HepG2 (cell line): Measurements from ENCODE around the gene CCT3. TPM values are rescaled to one million over a fixed set of nuclear protein-coding genes. Genes with fewer than 3 reads are reported as not detected.

Experiments
- BORCS8-MEF2B ChIP-seq: sonication (generic); formaldehyde crosslinking; IDR thresholded peaks from 2 replicates; pipeline ENCODE4 v1.8.0; 2022; ENCODE audit warnings: mild to moderate bottlenecking, missing genetic modification reagents
- CC2D1A ChIP-seq: sonication (generic); formaldehyde crosslinking; IDR thresholded peaks from 2 replicates; pipeline ENCODE4 v1.8.1; 2023; ENCODE audit warnings: mild to moderate bottlenecking, missing genetic modification reagents
- CENPX ChIP-seq: sonication (generic); formaldehyde crosslinking; IDR thresholded peaks from 2 replicates; pipeline ENCODE4 v1.9.0; 2021; ENCODE audit warnings: mild to moderate bottlenecking, missing genetic modification reagents, moderate library complexity
- HNRNPK ChIP-seq: fragments of 200-400 bp; formaldehyde crosslinking; IDR thresholded peaks from 2 replicates; pipeline ENCODE4 v1.6.1; 2018; ENCODE audit warnings: low read length, low read depth, moderate library complexity, mild to moderate bottlenecking; ENCODE audit not compliant: poor library complexity, severe bottlenecking
- MIXL1 ChIP-seq: IDR thresholded peaks from 2 replicates; pipeline ENCODE4 v1.6.1; 2016
- NFE2L2 ChIP-seq: fragments of 150-350 bp; IDR thresholded peaks from 2 replicates; pipeline ENCODE4 v1.6.1; 2014; ENCODE audit warnings: low read length
- PHF21A ChIP-seq: sonication (generic); formaldehyde crosslinking; IDR thresholded peaks from 2 replicates; pipeline ENCODE4 v1.5.0; 2020; ENCODE audit warnings: mild to moderate bottlenecking, missing genetic modification reagents
- RAD51 ChIP-seq: fragments of 450-650 bp; IDR thresholded peaks from 2 replicates; pipeline ENCODE4 v1.6.1; 2016; ENCODE audit warnings: borderline replicate concordance
- ZBTB7B ChIP-seq: sonication (generic); formaldehyde crosslinking; IDR thresholded peaks from 2 replicates; pipeline ENCODE4 v1.4.0; 2020; ENCODE audit warnings: missing genetic modification reagents
- ZNF264 ChIP-seq: sonication (generic); formaldehyde crosslinking; IDR thresholded peaks from 2 replicates; pipeline ENCODE4 v1.4.0; 2020; ENCODE audit warnings: missing genetic modification reagents
- ZNF432 ChIP-seq: sonication (generic); formaldehyde crosslinking; IDR thresholded peaks from 2 replicates; pipeline ENCODE4 v1.5.0; 2020; ENCODE audit warnings: missing genetic modification reagents, mild to moderate bottlenecking, borderline replicate concordance
- ZNF567 ChIP-seq: sonication (generic); formaldehyde crosslinking; IDR thresholded peaks from 2 replicates; pipeline ENCODE4 v1.8.1; 2023; ENCODE audit warnings: mild to moderate bottlenecking, missing genetic modification reagents, borderline replicate concordance
- ZNF572 ChIP-seq: sonication (generic); formaldehyde crosslinking; IDR thresholded peaks from 2 replicates; pipeline ENCODE4 v1.5.1; 2020; ENCODE audit warnings: mild to moderate bottlenecking, missing genetic modification reagents
- ZNF747 ChIP-seq: sonication (generic); formaldehyde crosslinking; IDR thresholded peaks from 2 replicates; pipeline ENCODE4 v1.8.1; 2023; ENCODE audit warnings: missing genetic modification reagents, mild to moderate bottlenecking, borderline replicate concordance
- ZZZ3 ChIP-seq: sonication (generic); formaldehyde crosslinking; IDR thresholded peaks from 2 replicates; pipeline ENCODE4 v1.4.0; 2020; ENCODE audit warnings: missing genetic modification reagents, mild to moderate bottlenecking, borderline replicate concordance
- polyA plus RNA-seq, 8 experiments: library from polyadenylated mRNA; depleted of rRNA in 3 of 8; stranded (reverse) in 7 of 8; unstranded in 1 of 8; fragments of >200 nt; fragmentation: Illumina TruSeq in 4 of 8; extraction: Trizol in 4 of 8; gene quantifications; 2 replicates each; pipeline versions ENCODE4 v1.2.1 to v1.2.3, GENCODE V29; 2011 to 2016; ENCODE audit warnings: low read depth in 4 of 8, missing spikeins in 1 of 8, mixed read lengths in 1 of 8; ENCODE audit not compliant: insufficient read depth in 1 of 8
- total RNA-seq, 5 experiments: library from RNA; depleted of rRNA; stranded (reverse); fragments of >200 nt; fragmentation: Illumina TruSeq; extraction: Trizol; gene quantifications; 2 replicates each; pipeline ENCODE4 v1.2.3, GENCODE V29; 2016; ENCODE audit warnings: low read depth in 1 of 5
- TF ChIP-seq, protein P1 (sequence below): sonication (generic); formaldehyde crosslinking; IDR thresholded peaks from 2 replicates; pipeline ENCODE4 v1.5.0; 2020; ENCODE audit warnings: mild to moderate bottlenecking, missing genetic modification reagents
- TF ChIP-seq, protein P2 (sequence below): sonication (generic); formaldehyde crosslinking; IDR thresholded peaks from 2 replicates; pipeline ENCODE4; 2020; ENCODE audit warnings: missing genetic modification reagents, mild to moderate bottlenecking, borderline replicate concordance
- TF ChIP-seq, protein P3 (sequence below): sonication (generic); formaldehyde crosslinking; IDR thresholded peaks from 2 replicates; pipeline ENCODE4 v1.4.0; 2020; ENCODE audit warnings: missing genetic modification reagents, borderline replicate concordance
- TF ChIP-seq, protein P4 (sequence below): sonication (generic); formaldehyde crosslinking; IDR thresholded peaks from 2 replicates; pipeline ENCODE4 v1.8.1; 2022; ENCODE audit warnings: mild to moderate bottlenecking, missing genetic modification reagents

The CCT3 gene
- total and polyA plus RNA-seq, 2 of the 13 experiments (the other 11 are each of a cell fraction or from before 2014, with no cell fraction given): 319 to 615 TPM

DNA sequence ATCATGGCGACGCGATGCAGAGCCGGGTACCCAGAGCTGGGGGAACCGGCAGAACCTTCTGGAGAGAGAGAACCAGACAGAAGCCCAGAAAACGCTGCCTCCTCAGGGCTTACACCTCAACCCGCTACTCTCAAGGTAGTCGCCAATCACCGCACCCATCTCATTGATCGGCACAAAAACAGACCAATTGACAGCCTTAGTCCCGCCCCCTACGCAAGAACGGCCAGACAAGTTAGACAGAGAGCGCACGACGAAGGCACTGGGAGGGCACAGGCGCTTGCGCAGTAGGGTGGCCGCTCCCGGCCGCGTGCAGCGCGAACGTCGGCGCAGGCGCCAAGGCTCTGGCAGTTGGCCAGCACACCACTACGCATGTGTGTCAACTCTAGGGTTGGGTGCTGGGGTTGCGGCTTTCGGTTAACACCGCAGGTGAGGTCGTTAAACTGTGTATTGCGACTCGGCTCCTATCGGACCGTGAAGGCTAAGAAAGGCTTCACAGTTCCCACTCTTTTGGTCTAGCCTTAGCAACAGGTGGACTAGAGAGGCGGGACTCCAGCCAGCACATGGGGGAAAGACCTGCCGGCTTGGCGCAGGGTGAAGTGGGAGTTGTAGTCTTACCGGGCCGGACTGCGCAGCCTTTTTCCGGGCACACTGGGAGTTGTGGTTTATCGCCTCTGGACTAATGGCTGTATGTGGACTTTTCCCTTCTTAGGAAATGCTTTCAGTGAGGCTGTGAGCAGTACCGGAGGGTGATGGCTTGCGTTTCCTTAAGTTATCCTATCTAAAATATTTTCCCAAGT lies at the start of gene CCT3, which contains the start of gene TSACC (continued):
- TF ChIP-seq, protein P1, sequence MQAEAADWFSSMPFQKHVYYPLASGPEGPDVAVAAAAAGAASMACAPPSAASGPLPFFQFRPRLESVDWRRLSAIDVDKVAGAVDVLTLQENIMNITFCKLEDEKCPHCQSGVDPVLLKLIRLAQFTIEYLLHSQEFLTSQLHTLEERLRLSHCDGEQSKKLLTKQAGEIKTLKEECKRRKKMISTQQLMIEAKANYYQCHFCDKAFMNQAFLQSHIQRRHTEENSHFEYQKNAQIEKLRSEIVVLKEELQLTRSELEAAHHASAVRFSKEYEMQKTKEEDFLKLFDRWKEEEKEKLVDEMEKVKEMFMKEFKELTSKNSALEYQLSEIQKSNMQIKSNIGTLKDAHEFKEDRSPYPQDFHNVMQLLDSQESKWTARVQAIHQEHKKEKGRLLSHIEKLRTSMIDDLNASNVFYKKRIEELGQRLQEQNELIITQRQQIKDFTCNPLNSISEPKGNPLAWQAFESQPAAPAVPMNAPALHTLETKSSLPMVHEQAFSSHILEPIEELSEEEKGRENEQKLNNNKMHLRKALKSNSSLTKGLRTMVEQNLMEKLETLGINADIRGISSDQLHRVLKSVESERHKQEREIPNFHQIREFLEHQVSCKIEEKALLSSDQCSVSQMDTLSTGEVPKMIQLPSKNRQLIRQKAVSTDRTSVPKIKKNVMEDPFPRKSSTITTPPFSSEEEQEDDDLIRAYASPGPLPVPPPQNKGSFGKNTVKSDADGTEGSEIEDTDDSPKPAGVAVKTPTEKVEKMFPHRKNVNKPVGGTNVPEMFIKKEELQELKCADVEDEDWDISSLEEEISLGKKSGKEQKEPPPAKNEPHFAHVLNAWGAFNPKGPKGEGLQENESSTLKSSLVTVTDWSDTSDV (CRISPR knock-in tag): no peak
- peak; percentile 79; the same call in 1 of the 2 replicates for TF ChIP-seq ZNF747 (CRISPR knock-in tag)
- TF ChIP-seq ZNF567 (CRISPR knock-in tag): no peak
- 0 out of 2 replicates have a peak, but pooled peaks have one; percentile 71 for TF ChIP-seq ZBTB7B (CRISPR knock-in tag)
- no peak for TF ChIP-seq CENPX (CRISPR knock-in tag)
- no peak for TF ChIP-seq CC2D1A (CRISPR knock-in tag)
- no peak for TF ChIP-seq NFE2L2
- TF ChIP-seq HNRNPK: no peak
- no peak for TF ChIP-seq MIXL1
- TF ChIP-seq ZNF572 (CRISPR knock-in tag): no peak
- TF ChIP-seq, protein P2, sequence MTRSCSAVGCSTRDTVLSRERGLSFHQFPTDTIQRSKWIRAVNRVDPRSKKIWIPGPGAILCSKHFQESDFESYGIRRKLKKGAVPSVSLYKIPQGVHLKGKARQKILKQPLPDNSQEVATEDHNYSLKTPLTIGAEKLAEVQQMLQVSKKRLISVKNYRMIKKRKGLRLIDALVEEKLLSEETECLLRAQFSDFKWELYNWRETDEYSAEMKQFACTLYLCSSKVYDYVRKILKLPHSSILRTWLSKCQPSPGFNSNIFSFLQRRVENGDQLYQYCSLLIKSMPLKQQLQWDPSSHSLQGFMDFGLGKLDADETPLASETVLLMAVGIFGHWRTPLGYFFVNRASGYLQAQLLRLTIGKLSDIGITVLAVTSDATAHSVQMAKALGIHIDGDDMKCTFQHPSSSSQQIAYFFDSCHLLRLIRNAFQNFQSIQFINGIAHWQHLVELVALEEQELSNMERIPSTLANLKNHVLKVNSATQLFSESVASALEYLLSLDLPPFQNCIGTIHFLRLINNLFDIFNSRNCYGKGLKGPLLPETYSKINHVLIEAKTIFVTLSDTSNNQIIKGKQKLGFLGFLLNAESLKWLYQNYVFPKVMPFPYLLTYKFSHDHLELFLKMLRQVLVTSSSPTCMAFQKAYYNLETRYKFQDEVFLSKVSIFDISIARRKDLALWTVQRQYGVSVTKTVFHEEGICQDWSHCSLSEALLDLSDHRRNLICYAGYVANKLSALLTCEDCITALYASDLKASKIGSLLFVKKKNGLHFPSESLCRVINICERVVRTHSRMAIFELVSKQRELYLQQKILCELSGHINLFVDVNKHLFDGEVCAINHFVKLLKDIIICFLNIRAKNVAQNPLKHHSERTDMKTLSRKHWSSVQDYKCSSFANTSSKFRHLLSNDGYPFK (CRISPR knock-in tag): peak; percentile 72
- TF ChIP-seq PHF21A (CRISPR knock-in tag): no peak; the same call in 1 of the 2 replicates
- TF ChIP-seq, protein P3, sequence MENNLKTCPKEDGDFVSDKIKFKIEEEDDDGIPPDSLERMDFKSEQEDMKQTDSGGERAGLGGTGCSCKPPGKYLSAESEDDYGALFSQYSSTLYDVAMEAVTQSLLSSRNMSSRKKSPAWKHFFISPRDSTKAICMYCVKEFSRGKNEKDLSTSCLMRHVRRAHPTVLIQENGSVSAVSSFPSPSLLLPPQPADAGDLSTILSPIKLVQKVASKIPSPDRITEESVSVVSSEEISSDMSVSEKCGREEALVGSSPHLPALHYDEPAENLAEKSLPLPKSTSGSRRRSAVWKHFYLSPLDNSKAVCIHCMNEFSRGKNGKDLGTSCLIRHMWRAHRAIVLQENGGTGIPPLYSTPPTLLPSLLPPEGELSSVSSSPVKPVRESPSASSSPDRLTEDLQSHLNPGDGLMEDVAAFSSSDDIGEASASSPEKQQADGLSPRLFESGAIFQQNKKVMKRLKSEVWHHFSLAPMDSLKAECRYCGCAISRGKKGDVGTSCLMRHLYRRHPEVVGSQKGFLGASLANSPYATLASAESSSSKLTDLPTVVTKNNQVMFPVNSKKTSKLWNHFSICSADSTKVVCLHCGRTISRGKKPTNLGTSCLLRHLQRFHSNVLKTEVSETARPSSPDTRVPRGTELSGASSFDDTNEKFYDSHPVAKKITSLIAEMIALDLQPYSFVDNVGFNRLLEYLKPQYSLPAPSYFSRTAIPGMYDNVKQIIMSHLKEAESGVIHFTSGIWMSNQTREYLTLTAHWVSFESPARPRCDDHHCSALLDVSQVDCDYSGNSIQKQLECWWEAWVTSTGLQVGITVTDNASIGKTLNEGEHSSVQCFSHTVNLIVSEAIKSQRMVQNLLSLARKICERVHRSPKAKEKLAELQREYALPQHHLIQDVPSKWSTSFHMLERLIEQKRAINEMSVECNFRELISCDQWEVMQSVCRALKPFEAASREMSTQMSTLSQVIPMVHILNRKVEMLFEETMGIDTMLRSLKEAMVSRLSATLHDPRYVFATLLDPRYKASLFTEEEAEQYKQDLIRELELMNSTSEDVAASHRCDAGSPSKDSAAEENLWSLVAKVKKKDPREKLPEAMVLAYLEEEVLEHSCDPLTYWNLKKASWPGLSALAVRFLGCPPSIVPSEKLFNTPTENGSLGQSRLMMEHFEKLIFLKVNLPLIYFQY (CRISPR knock-in tag): peak; percentile 76
- TF ChIP-seq BORCS8-MEF2B (CRISPR knock-in tag): peak; percentile 70; the same call in 1 of the 2 replicates
- TF ChIP-seq ZNF432: no peak
- no peak for TF ChIP-seq ZZZ3 (CRISPR knock-in tag)
- TF ChIP-seq RAD51: no peak
- TF ChIP-seq, protein P4, sequence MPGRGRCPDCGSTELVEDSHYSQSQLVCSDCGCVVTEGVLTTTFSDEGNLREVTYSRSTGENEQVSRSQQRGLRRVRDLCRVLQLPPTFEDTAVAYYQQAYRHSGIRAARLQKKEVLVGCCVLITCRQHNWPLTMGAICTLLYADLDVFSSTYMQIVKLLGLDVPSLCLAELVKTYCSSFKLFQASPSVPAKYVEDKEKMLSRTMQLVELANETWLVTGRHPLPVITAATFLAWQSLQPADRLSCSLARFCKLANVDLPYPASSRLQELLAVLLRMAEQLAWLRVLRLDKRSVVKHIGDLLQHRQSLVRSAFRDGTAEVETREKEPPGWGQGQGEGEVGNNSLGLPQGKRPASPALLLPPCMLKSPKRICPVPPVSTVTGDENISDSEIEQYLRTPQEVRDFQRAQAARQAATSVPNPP (CRISPR knock-in tag): no peak
- TF ChIP-seq ZNF264 (CRISPR knock-in tag): no peak
